Spleen (tissue), 11 donors: ENCODE measurements around the gene ITPRID2. TPM values are rescaled to one million over a fixed set of nuclear protein-coding genes. Genes with fewer than 3 reads are reported as not detected.
A peak's percentile ranks its signal among the peaks of the same experiment; 100 is the strongest.

Source experiments
- DNase-seq: peaks from one replicate; pipeline ENCODE4 v3.0.0-alpha.2; 2020
- H3K27ac ChIP-seq, 8 donors: fragments of 200-600 bp; sonication (generic) in 7 of 8; 1 replicate in 4 of 8; 2 replicates in 4 of 8; pipeline versions ENCODE4 v1.5.0 to v1.8.0; 2016 to 2021; ENCODE audit warnings: inconsistent platforms in 4 of 8, mild to moderate bottlenecking in 4 of 8, moderate library complexity in 1 of 8
- H3K27me3 ChIP-seq, 7 donors: fragments of 200-600 bp; sonication (generic) in 6 of 7; replicated peaks in 1 of 7; 1 replicate in 4 of 7; 2 replicates in 3 of 7; pipeline versions ENCODE4 v1.5.0 to v1.8.0; 2016 to 2021; ENCODE audit warnings: inconsistent platforms in 3 of 7, mild to moderate bottlenecking in 1 of 7
- H3K36me3 ChIP-seq, 6 donors: fragments of 200-600 bp; sonication (generic) in 5 of 6; 1 replicate in 4 of 6; 2 replicates in 2 of 6; pipeline versions ENCODE4 v1.5.0 to v1.8.0; 2016 to 2021; ENCODE audit warnings: inconsistent platforms in 2 of 6
- H3K4me1 ChIP-seq, 6 donors: fragments of 200-600 bp; sonication (generic) in 5 of 6; 1 replicate in 3 of 6; 2 replicates in 3 of 6; pipeline versions ENCODE4 v1.5.0 to v1.8.0; 2016 to 2021; ENCODE audit warnings: inconsistent platforms in 3 of 6
- H3K4me3 ChIP-seq, 8 donors: fragments of 200-600 bp; sonication (generic) in 7 of 8; 1 replicate in 4 of 8; 2 replicates in 4 of 8; pipeline versions ENCODE4 v1.5.0 to v1.8.0; 2016 to 2021; ENCODE audit warnings: inconsistent platforms in 4 of 8, mild to moderate bottlenecking in 4 of 8, moderate library complexity in 2 of 8
- H3K9me3 ChIP-seq, 8 donors: fragments of 200-600 bp; sonication (generic) in 7 of 8; 1 replicate in 4 of 8; 2 replicates in 4 of 8; pipeline versions ENCODE4 v1.5.0 to v1.8.0; 2016 to 2021; ENCODE audit warnings: inconsistent platforms in 4 of 8
- CTCF ChIP-seq, 11 experiments: fragments of 200-600 bp in 7 of 11; fragments of 450-650 bp in 4 of 11; sonication (generic) in 4 of 11; IDR thresholded peaks in 8 of 11; conservative IDR thresholded peaks in 3 of 11; 1 replicate in 7 of 11; 2 replicates in 4 of 11; pipeline versions ENCODE4 v1.4.0 to v1.8.0; 2016 to 2021; ENCODE audit warnings: antibody characterized with exemption in 11 of 11, inconsistent platforms in 4 of 11, mild to moderate bottlenecking in 1 of 11
- POLR2A ChIP-seq, 3 donors: fragments of 450-650 bp; IDR thresholded peaks; one replicate each; pipeline ENCODE4 v1.5.1; 2017; ENCODE audit warnings: antibody characterized with exemption in 3 of 3, mild to moderate bottlenecking in 1 of 3
- POLR2AphosphoS5 ChIP-seq, 3 donors: sonication (generic); formaldehyde crosslinking; IDR thresholded peaks; one replicate each; pipeline ENCODE4 v1.5.1; 2017; ENCODE audit warnings: antibody characterized with exemption in 3 of 3
- WGBS, 5 donors: extraction: QIAGEN DNeasy Blood & Tissue Kit in 3 of 5; methylation state at CpG; one replicate each; pipeline versions ENCODE4 v1.1.5 to v1.1.7; 2013 to 2018; 5-methylcytosine and 5-hydroxymethylcytosine counted together
- intact Hi-C: fragments of 100-400 bp; cut with DNase I; formaldehyde crosslinking; loops from one replicate; pipeline ENCODE4 v1.15.0; 2023; ENCODE audit warnings: low total_unique reads
- polyA plus RNA-seq, 3 donors: library from polyadenylated mRNA; stranded (reverse); fragments of 200-250 nt; gene quantifications; one replicate each; pipeline ENCODE4 v1.2.1, GENCODE V29; 2013
- total RNA-seq, 7 donors: library from RNA; depleted of rRNA in 3 of 7; stranded (reverse); fragments of >200 nt in 3 of 7; fragmentation: NEBNext Ultra II Directional in 4 of 7; extraction: Animal tissue kit (Norgen Biotek cat#: 25700) in 4 of 7; gene quantifications; one replicate each; pipeline versions ENCODE4 v1.1.0 to v1.2.1, GENCODE V29; 2016 to 2021
- donor health status: healthy with polysubstance abuse.
- donor health status: DM: no; HTN: no; CAD: no; lungs with moderate emphysema.
- donor health status: DM: no; HTN: no; CAD: no.
- donor health status: Bipolar disorder and iron deficiency.
- donor health status: healthy.
- donor health status: DM: no; HTN: no; CAD: no.
- donor health status: DM: yes; HTN: yes; CAD: no.

The ITPRID2 gene
- total and polyA plus RNA-seq, 10 donors: 18.0 to 230 (median 120) TPM

- intact Hi-C loops: no loop called here
- peaks cover 0 to 83% (median 24%) of the 10 kb centered on the region in 6 donors for H3K36me3 ChIP-seq
- peaks cover 0 to 88% (median 41%) of the 10 kb centered on the region in 6 donors for H3K4me1 ChIP-seq
- WGBS, 5 donors: 93 to 100% (median 96%) methylated on average over 1 of the region's 1 CpG
- no peaks in the 10 kb centered on the region for H3K27me3 ChIP-seq
- no peak for DNase-seq
- TF ChIP-seq POLR2A (IDR thresholded peaks at IDR 0.05): no peak
- no peak for TF ChIP-seq CTCF (IDR thresholded peaks at IDR 0.05 in 8 of 11, conservative IDR thresholded peaks at IDR 0.05 in 3 of 11)
- TF ChIP-seq POLR2AphosphoS5 (IDR thresholded peaks at IDR 0.05): no peak
- no peaks in the 10 kb centered on the region for H3K9me3 ChIP-seq
- H3K27ac ChIP-seq: no peak overlapping the region
- no peak overlapping the region for H3K4me3 ChIP-seq
Observed at GRCh38 chr2:181907635-181908034, 16.1 kb downstream of the ITPRID2 start.

GRCh38 chr2:181910028-181910831, 18.7 kb downstream of the ITPRID2 start:
- Histone ChIP-seq H3K27me3 (no peaks in the 10 kb centered on the region), H3K4me1 (peaks cover 0 to 62% (median 21%) of the 10 kb centered on the region in 6 donors), H3K36me3 (peaks cover 0 to 87% (median 39%) of the 10 kb centered on the region in 6 donors), H3K9me3 (no peaks in the 10 kb centered on the region), H3K27ac (peak overlapping the region in 2 of 8 donors; percentile 7 to 52), H3K4me3 (no peak overlapping the region)
- WGBS, 5 donors: 57 to 65% (median 60%) methylated on average over 2 of the region's 2 CpGs
- TF ChIP-seq POLR2AphosphoS5 (IDR thresholded peaks at IDR 0.05) (no peak), CTCF (IDR thresholded peaks at IDR 0.05 in 8 of 11, conservative IDR thresholded peaks at IDR 0.05 in 3 of 11) (no peak), POLR2A (IDR thresholded peaks at IDR 0.05) (no peak)
- intact Hi-C loops: no loop called here
- no peak for DNase-seq

GRCh38 chr2:181911830-181912229, 20.3 kb downstream of the ITPRID2 start:
- TF ChIP-seq CTCF (IDR thresholded peaks at IDR 0.05 in 8 of 11, conservative IDR thresholded peaks at IDR 0.05 in 3 of 11): no peak
- no peak for TF ChIP-seq POLR2A (IDR thresholded peaks at IDR 0.05)
- no peak for TF ChIP-seq POLR2AphosphoS5 (IDR thresholded peaks at IDR 0.05)
- peaks cover 0 to 87% (median 51%) of the 10 kb centered on the region in 6 donors for H3K36me3 ChIP-seq
- WGBS, 5 donors: 48 to 93% (median 72%) methylated on average over 2 of the region's 2 CpGs

GRCh38 chr2:181915102-181915501, 23.6 kb downstream of the ITPRID2 start:
- DNase-seq: no peak
- Histone ChIP-seq H3K36me3 (peaks cover 0 to 100% (median 70%) of the 10 kb centered on the region in 6 donors), H3K27ac (no peak overlapping the region), H3K4me1 (peaks cover 0 to 19% (median 8%) of the 10 kb centered on the region in 6 donors), H3K4me3 (no peak overlapping the region), H3K9me3 (no peaks in the 10 kb centered on the region), H3K27me3 (no peaks in the 10 kb centered on the region)
- intact Hi-C loops: no loop called here
- WGBS, 5 donors: 66 to 91% (median 71%) methylated on average over 1 of the region's 1 CpG
- no peak for TF ChIP-seq CTCF (IDR thresholded peaks at IDR 0.05 in 8 of 11, conservative IDR thresholded peaks at IDR 0.05 in 3 of 11)
- no peak for TF ChIP-seq POLR2AphosphoS5 (IDR thresholded peaks at IDR 0.05)
- TF ChIP-seq POLR2A (IDR thresholded peaks at IDR 0.05): no peak

More at GRCh38 chr2:181911830-181912229, 20.3 kb downstream of the ITPRID2 start:
- Histone ChIP-seq H3K27ac (no peak overlapping the region), H3K4me3 (no peak overlapping the region), H3K27me3 (no peaks in the 10 kb centered on the region), H3K9me3 (no peaks in the 10 kb centered on the region), H3K4me1 (peaks cover 0 to 48% (median 16%) of the 10 kb centered on the region in 6 donors)
- DNase-seq: no peak
- intact Hi-C loops: no loop called here
